Suprapubic skin (tissue), 4 donors: ENCODE measurements around the gene COL4A4. TPM values are rescaled to one million over a fixed set of nuclear protein-coding genes. Genes with fewer than 3 reads are reported as not detected.
A peak's percentile ranks its signal among the peaks of the same experiment; 100 is the strongest.
"Not testable (repeated sequence)": the region's sequence is repeated elsewhere in the genome, so short reads cannot be mapped to it uniquely, and the experiment has no call there.

ENCODE experiments used
- DNase-seq, 2 donors: peaks; one replicate each; pipeline ENCODE4 v3.0.0-alpha.2; 2019; ENCODE audit warnings: low spot score in 2 of 2
- H3K27ac ChIP-seq: fragments of 200-600 bp; sonication (generic); one replicate; pipeline ENCODE4 v1.5.1; 2019
- H3K27me3 ChIP-seq: fragments of 200-600 bp; sonication (generic); one replicate; pipeline ENCODE4 v1.5.1; 2019
- H3K36me3 ChIP-seq: fragments of 200-600 bp; sonication (generic); one replicate; pipeline ENCODE4 v1.5.1; 2019
- H3K4me1 ChIP-seq: fragments of 200-600 bp; sonication (generic); one replicate; pipeline ENCODE4 v1.5.1; 2019
- H3K4me3 ChIP-seq: fragments of 200-600 bp; sonication (generic); one replicate; pipeline ENCODE4 v1.5.1; 2019; ENCODE audit warnings: mild to moderate bottlenecking
- H3K9me3 ChIP-seq: fragments of 200-600 bp; sonication (generic); one replicate; pipeline ENCODE4 v1.5.1; 2019
- EP300 ChIP-seq: sonication (generic); formaldehyde crosslinking; IDR thresholded peaks from one replicate; pipeline ENCODE4 v1.6.1; 2017; ENCODE audit warnings: antibody characterized with exemption
- POLR2A ChIP-seq, 2 donors: fragments of 450-650 bp; IDR thresholded peaks; one replicate each; pipeline ENCODE4 v1.6.1; 2017; ENCODE audit warnings: antibody characterized with exemption in 2 of 2, mild to moderate bottlenecking in 2 of 2, moderate library complexity in 2 of 2
- POLR2AphosphoS5 ChIP-seq, 3 donors: sonication (generic); formaldehyde crosslinking; IDR thresholded peaks; one replicate each; pipeline ENCODE4 v1.6.1; 2017; ENCODE audit warnings: antibody characterized with exemption in 3 of 3
- WGBS: methylation state at CpG from one replicate; pipeline ENCODE4 v1.1.5; 2018; 5-methylcytosine and 5-hydroxymethylcytosine counted together
- total RNA-seq, 4 donors: library from RNA; depleted of rRNA; stranded (reverse); fragments of >200 nt; gene quantifications; one replicate each; pipeline ENCODE4 v1.1.0, GENCODE V29; 2016
- TF ChIP-seq, protein P1 (sequence below), 2 donors: fragments of 200-600 bp in 1 of 2; fragments of 450-650 bp in 1 of 2; sonication (generic) in 1 of 2; IDR thresholded peaks; one replicate each; pipeline ENCODE4 v1.5.1; 2016 to 2019; ENCODE audit warnings: antibody characterized with exemption in 2 of 2, mild to moderate bottlenecking in 1 of 2, moderate library complexity in 1 of 2

COL4A4 gene
- total RNA-seq, 4 donors from 2014 or later: 0.16 to 0.25 (median 0.23) TPM

DNA sequence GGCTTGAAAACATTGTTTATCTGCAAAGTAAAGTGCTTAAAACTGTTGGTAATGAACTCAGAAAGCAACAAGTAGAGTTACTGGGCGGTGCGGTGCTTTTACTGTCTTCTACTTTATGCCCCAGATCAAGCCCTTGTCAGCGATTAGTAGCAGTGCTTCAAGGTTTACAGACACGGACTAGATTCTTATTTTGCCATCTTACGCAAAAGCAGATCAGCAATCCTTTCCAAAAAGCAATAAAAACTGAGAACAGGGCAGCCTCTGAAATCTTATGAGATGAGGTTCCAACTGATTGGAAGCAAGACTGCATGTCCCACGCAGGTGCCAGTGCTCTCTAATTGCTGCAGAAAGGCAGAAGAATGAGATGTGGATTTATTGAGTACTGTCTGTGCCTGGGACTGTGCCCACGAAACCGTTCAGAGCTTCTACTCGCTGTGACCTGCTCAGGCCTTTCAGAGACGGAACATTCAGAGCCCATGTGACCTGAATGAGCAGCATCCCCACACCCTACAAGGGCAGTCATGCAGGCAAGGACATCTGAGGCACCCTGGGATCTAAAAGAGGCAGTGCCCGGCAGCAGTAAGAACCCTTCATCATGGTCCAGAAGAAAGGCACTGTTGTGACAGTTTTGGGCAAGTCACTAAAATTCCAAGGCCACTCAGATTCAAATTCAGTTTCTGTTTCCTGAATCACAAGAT is 16.1 kb upstream of the COL4A4 start:
- H3K27me3 ChIP-seq: no peaks in the 10 kb centered on the region
- H3K9me3 ChIP-seq: no peaks in the 10 kb centered on the region
- H3K36me3 ChIP-seq: no peaks in the 10 kb centered on the region
- no peak overlapping the region for H3K4me3 ChIP-seq
- no peak for DNase-seq
- WGBS: 62% methylated on average over 11 of the region's 11 CpGs
- TF ChIP-seq, protein P1, sequence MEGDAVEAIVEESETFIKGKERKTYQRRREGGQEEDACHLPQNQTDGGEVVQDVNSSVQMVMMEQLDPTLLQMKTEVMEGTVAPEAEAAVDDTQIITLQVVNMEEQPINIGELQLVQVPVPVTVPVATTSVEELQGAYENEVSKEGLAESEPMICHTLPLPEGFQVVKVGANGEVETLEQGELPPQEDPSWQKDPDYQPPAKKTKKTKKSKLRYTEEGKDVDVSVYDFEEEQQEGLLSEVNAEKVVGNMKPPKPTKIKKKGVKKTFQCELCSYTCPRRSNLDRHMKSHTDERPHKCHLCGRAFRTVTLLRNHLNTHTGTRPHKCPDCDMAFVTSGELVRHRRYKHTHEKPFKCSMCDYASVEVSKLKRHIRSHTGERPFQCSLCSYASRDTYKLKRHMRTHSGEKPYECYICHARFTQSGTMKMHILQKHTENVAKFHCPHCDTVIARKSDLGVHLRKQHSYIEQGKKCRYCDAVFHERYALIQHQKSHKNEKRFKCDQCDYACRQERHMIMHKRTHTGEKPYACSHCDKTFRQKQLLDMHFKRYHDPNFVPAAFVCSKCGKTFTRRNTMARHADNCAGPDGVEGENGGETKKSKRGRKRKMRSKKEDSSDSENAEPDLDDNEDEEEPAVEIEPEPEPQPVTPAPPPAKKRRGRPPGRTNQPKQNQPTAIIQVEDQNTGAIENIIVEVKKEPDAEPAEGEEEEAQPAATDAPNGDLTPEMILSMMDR (IDR thresholded peaks at IDR 0.05): no peak
- TF ChIP-seq POLR2A (IDR thresholded peaks at IDR 0.05): no peak
- no peak for TF ChIP-seq EP300
- TF ChIP-seq POLR2AphosphoS5 (IDR thresholded peaks at IDR 0.05): no peak
- H3K4me1 ChIP-seq: no peaks in the 10 kb centered on the region
- no peak overlapping the region for H3K27ac ChIP-seq

GRCh38 chr2:227177592-227178336 is 13.8 kb upstream of the COL4A4 start:
- Histone ChIP-seq H3K4me1 (no peaks in the 10 kb centered on the region), H3K36me3 (no peaks in the 10 kb centered on the region), H3K4me3 (no peak overlapping the region), H3K27ac (no peak overlapping the region), H3K27me3 (no peaks in the 10 kb centered on the region), H3K9me3 (no peaks in the 10 kb centered on the region)
- no peak for DNase-seq
- no peak for TF ChIP-seq POLR2AphosphoS5 (IDR thresholded peaks at IDR 0.05)
- TF ChIP-seq, protein P1 (IDR thresholded peaks at IDR 0.05): no peak
- no peak for TF ChIP-seq EP300
- TF ChIP-seq POLR2A (IDR thresholded peaks at IDR 0.05): no peak
- WGBS: 94% methylated on average over 12 of the region's 12 CpGs

- H3K27ac ChIP-seq, H3K27me3 ChIP-seq, H3K9me3 ChIP-seq, H3K4me3 ChIP-seq, H3K36me3 ChIP-seq, H3K4me1 ChIP-seq, DNase-seq: not testable (repeated sequence)
- WGBS: 89% methylated on average over 11 of the region's 11 CpGs
Measured at GRCh38 chr2:227171779-227172178, 7.8 kb upstream of the COL4A4 start.

GRCh38 chr2:227164763-227165291 is 822 bp upstream of the COL4A4 start:
- WGBS: 4% methylated on average over 31 of the region's 38 CpGs
- Histone ChIP-seq H3K4me3 (peak overlapping the region; percentile 56), H3K27me3 (peaks cover 44% of the 10 kb centered on the region), H3K27ac (no peak overlapping the region), H3K9me3 (no peaks in the 10 kb centered on the region), H3K36me3 (no peaks in the 10 kb centered on the region), H3K4me1 (peaks cover 21% of the 10 kb centered on the region)
- TF ChIP-seq POLR2A (IDR thresholded peaks at IDR 0.05): no peak
- no peak for TF ChIP-seq EP300
- TF ChIP-seq POLR2AphosphoS5 (IDR thresholded peaks at IDR 0.05): no peak
- TF ChIP-seq, protein P1 (IDR thresholded peaks at IDR 0.05): no peak
- DNase-seq: no peak

- TF ChIP-seq POLR2AphosphoS5 (IDR thresholded peaks at IDR 0.05): no peak
- TF ChIP-seq, protein P1 (IDR thresholded peaks at IDR 0.05): no peak
- no peak for TF ChIP-seq EP300
- no peak for TF ChIP-seq POLR2A (IDR thresholded peaks at IDR 0.05)
- WGBS: 1% methylated on average over 9 of the region's 20 CpGs
- Histone ChIP-seq H3K27ac (no peak overlapping the region), H3K4me3 (peak overlapping the region; percentile 56), H3K9me3 (no peaks in the 10 kb centered on the region), H3K4me1 (peaks cover 21% of the 10 kb centered on the region), H3K36me3 (no peaks in the 10 kb centered on the region), H3K27me3 (peaks cover 44% of the 10 kb centered on the region)
- no peak for DNase-seq
Measured at GRCh38 chr2:227163485-227163997, 464 bp downstream of the COL4A4 start.
